ENCODE data around the gene GRIA3.

GRIA3 gene

DNA sequence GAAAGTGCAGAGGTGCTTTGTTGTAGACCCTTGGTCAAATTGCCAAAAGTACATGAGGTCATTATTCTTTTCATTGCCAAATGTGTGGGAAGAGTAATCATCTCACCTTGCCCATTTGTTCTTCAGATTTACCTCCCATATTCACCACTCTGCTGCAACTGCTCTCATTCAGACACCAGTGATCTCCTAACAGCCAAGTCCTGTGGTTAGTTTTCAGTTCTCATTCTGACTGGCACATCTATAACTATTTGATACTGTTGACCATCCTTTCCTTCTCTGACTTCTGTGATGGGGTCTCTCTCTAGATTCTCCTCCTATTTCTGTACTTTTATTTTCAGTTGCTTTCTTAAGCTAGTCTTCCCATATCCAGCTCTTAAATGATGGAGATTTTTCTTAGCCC lies 39.8 kb downstream of the GRIA3 start:
- H3K36me3 ChIP-seq (ENCODE audit: control insufficient read depth, insufficient read depth, low read length) = no peaks in the 10 kb centered on the region
- H3K27me3 ChIP-seq (ENCODE audit: control insufficient read depth, insufficient read depth, low read length) = no peaks in the 10 kb centered on the region
- no peak overlapping the region for H3K9ac ChIP-seq
- TF ChIP-seq, protein P1, sequence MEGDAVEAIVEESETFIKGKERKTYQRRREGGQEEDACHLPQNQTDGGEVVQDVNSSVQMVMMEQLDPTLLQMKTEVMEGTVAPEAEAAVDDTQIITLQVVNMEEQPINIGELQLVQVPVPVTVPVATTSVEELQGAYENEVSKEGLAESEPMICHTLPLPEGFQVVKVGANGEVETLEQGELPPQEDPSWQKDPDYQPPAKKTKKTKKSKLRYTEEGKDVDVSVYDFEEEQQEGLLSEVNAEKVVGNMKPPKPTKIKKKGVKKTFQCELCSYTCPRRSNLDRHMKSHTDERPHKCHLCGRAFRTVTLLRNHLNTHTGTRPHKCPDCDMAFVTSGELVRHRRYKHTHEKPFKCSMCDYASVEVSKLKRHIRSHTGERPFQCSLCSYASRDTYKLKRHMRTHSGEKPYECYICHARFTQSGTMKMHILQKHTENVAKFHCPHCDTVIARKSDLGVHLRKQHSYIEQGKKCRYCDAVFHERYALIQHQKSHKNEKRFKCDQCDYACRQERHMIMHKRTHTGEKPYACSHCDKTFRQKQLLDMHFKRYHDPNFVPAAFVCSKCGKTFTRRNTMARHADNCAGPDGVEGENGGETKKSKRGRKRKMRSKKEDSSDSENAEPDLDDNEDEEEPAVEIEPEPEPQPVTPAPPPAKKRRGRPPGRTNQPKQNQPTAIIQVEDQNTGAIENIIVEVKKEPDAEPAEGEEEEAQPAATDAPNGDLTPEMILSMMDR (IDR thresholded peaks at IDR 0.05) = no peak
- no peak overlapping the region for H3K4me2 ChIP-seq (ENCODE audit: low read length)
- no peak overlapping the region for H3K4me3 ChIP-seq (ENCODE audit: low read depth, low read length)
- no peaks in the 10 kb centered on the region for H3K9me3 ChIP-seq (ENCODE audit: control insufficient read depth, low read length)
- H3K79me2 ChIP-seq = peaks cover 2% of the 10 kb centered on the region
- peaks cover 8% of the 10 kb centered on the region for H3K4me1 ChIP-seq
- no peak overlapping the region for H3K27ac ChIP-seq
- H2AFZ ChIP-seq = no peak overlapping the region

DNA sequence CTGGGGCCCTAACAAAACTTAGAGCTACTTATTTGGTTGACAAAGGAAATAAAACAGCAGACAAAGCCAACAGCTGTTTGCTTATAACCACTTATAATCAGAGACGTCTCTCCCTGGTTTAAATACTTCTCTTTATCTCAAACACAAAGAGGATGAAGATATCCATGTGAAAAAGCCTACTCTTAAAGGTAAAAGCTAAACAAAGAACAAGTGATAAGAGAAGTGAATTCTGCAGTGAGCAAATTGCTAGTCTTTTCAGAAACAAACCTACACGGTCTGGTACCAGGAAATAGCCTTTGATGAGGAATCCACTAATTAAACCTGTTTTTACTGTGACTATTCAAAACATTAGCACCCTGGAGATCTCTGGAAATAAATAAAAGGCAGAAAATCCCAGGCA lies 46.7 kb downstream of the GRIA3 start:
- no peak overlapping the region for H3K4me3 ChIP-seq (ENCODE audit: low read depth, low read length)
- H3K36me3 ChIP-seq (ENCODE audit: control insufficient read depth, insufficient read depth, low read length) = no peaks in the 10 kb centered on the region
- no peaks in the 10 kb centered on the region for H3K4me1 ChIP-seq
- no peak overlapping the region for H3K9ac ChIP-seq
- no peaks in the 10 kb centered on the region for H3K79me2 ChIP-seq
- no peaks in the 10 kb centered on the region for H3K9me3 ChIP-seq (ENCODE audit: control insufficient read depth, low read length)
- no peak overlapping the region for H3K4me2 ChIP-seq (ENCODE audit: low read length)
- TF ChIP-seq, protein P1 (IDR thresholded peaks at IDR 0.05) = no peak
- H3K27ac ChIP-seq = no peak overlapping the region
- H2AFZ ChIP-seq = no peak overlapping the region
- H3K27me3 ChIP-seq (ENCODE audit: control insufficient read depth, insufficient read depth, low read length) = no peaks in the 10 kb centered on the region

DNA sequence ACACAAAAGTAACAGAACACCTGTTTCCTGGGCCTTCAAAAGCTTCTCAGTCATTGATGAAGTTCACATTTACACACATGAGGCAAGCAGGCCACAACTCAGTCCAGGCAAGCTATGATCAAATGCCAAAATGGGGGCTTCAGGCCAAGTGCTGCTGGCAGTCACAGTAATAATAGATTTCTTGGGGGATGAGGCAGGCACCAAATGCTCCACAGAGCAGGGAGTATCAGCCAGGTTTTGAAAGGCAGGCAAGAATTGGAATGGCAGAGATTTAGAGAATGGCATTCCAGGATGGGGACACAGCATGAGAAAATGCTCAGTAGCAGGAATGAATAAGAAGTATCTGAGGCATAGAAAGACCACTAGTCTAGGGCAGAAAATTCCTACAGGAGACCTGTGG lies 52.8 kb downstream of the GRIA3 start:
- Histone ChIP-seq H2AFZ (no peak overlapping the region), H3K9me3 (ENCODE audit: control insufficient read depth, low read length) (no peaks in the 10 kb centered on the region), H3K36me3 (ENCODE audit: control insufficient read depth, insufficient read depth, low read length) (no peaks in the 10 kb centered on the region), H3K27me3 (ENCODE audit: control insufficient read depth, insufficient read depth, low read length) (no peaks in the 10 kb centered on the region), H3K4me1 (peaks cover 3% of the 10 kb centered on the region), H3K9ac (no peak overlapping the region), H3K27ac (no peak overlapping the region), H3K4me2 (ENCODE audit: low read length) (no peak overlapping the region), H3K79me2 (peaks cover 3% of the 10 kb centered on the region), H3K4me3 (ENCODE audit: low read depth, low read length) (no peak overlapping the region)
- TF ChIP-seq, protein P1 (IDR thresholded peaks at IDR 0.05) = no peak

DNA sequence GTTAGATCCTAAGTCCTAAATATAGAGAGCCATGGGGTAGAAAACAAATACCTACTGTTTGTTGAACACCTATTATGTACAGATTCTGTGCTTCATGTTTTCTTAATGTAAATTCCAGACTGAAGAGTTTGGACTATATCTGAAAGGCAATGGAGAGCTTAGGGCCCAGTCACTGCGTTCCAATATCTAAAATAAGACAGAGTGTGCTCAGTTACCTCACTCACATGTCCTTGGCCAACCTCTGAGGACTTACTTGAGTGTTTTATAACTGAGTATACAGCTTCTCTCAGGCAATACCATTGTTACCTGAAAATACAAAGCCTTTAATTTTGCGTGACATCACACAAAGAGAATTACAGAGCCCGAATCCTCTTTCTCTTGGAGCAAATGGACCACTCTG lies 53.2 kb downstream of the GRIA3 start:
- H3K9me3 ChIP-seq (ENCODE audit: control insufficient read depth, low read length) = no peaks in the 10 kb centered on the region
- H3K4me3 ChIP-seq (ENCODE audit: low read depth, low read length) = no peak overlapping the region

DNA sequence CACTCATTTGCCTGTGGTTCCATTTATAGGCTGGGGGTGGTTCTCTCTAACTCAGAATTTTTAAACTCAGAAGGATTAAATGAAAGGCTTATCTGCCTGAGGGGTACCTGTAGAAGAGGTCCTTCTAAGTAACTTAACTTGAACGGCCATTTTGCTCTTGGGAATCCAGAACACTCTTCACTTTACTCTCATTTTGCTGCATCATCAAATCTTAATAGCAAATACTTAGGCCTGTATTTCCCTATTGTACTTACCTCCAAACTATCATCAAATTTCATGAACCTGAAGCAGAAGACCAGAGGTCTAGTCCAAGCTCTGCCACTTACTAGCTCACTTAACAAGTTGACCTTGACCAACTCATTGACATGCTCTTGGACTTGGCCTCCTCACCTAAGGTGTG lies 70.4 kb downstream of the GRIA3 start:
- TF ChIP-seq, protein P1 (IDR thresholded peaks at IDR 0.05) = no peak
- H3K4me2 ChIP-seq (ENCODE audit: low read length) = no peak overlapping the region
- no peaks in the 10 kb centered on the region for H3K79me2 ChIP-seq
- no peaks in the 10 kb centered on the region for H3K27me3 ChIP-seq (ENCODE audit: control insufficient read depth, insufficient read depth, low read length)
- no peak overlapping the region for H3K9ac ChIP-seq
- H3K9me3 ChIP-seq (ENCODE audit: control insufficient read depth, low read length) = no peaks in the 10 kb centered on the region
- no peaks in the 10 kb centered on the region for H3K36me3 ChIP-seq (ENCODE audit: control insufficient read depth, insufficient read depth, low read length)
- H3K4me1 ChIP-seq = no peaks in the 10 kb centered on the region
- H3K4me3 ChIP-seq (ENCODE audit: low read depth, low read length) = no peak overlapping the region
- H3K27ac ChIP-seq = no peak overlapping the region
- H2AFZ ChIP-seq = no peak overlapping the region

More for the DNA sequence above, 53.2 kb downstream of the GRIA3 start:
- H3K36me3 ChIP-seq (ENCODE audit: control insufficient read depth, insufficient read depth, low read length) = no peaks in the 10 kb centered on the region
- no peaks in the 10 kb centered on the region for H3K27me3 ChIP-seq (ENCODE audit: control insufficient read depth, insufficient read depth, low read length)
- no peak overlapping the region for H3K9ac ChIP-seq
- no peak overlapping the region for H3K27ac ChIP-seq
- H3K4me2 ChIP-seq (ENCODE audit: low read length) = no peak overlapping the region
- H3K4me1 ChIP-seq = peaks cover 3% of the 10 kb centered on the region
- TF ChIP-seq, protein P1 (IDR thresholded peaks at IDR 0.05) = no peak
- no peak overlapping the region for H2AFZ ChIP-seq
- H3K79me2 ChIP-seq = peaks cover 3% of the 10 kb centered on the region

Data from parathyroid adenoma (tissue), 2 donors.